NAMALWA (cell line): ENCODE measurements around the gene PTBP3.
A peak's percentile ranks its signal among the peaks of the same experiment; 100 is the strongest.
"Not testable (repeated sequence)": the region's sequence is repeated elsewhere in the genome, so short reads cannot be mapped to it uniquely, and the experiment has no call there.

Experiments
- DNase-seq: peaks from one replicate; pipeline ENCODE4 v3.0.0-alpha.2; 2015; ENCODE audit warnings: low spot score

The PTBP3 gene

GRCh38 chr9:112332977-112333638 lies at the start of gene PTBP3:
Gene PTBP3 (minus strand): TSS chr9:112333619. CDS start chr9:112297865, 35,754 bp downstream.
- DNase-seq = peak; percentile 90

GRCh38 chr9:112382501-112383364 lies 49.3 kb upstream of the PTBP3 start:
- no peak for DNase-seq

GRCh38 chr9:112382066-112382465 lies 48.6 kb upstream of the PTBP3 start:
- no peak for DNase-seq

- DNase-seq = peak; percentile 65
These were observed 47.4 kb upstream of the PTBP3 start for GRCh38 chr9:112380825-112381221.

- DNase-seq = peak; percentile 38
These were observed 46.8 kb upstream of the PTBP3 start, which contains the start of gene HSDL2 for GRCh38 chr9:112380102-112380824. Gene HSDL2 (plus strand): TSS chr9:112380108. CDS start chr9:112380164, 56 bp downstream.

GRCh38 chr9:112379177-112380101 lies 46.0 kb upstream of the PTBP3 start:
- peak; percentile 91 for DNase-seq

- peak; percentile 15 for DNase-seq
These were observed 45.1 kb upstream of the PTBP3 start for GRCh38 chr9:112378328-112379176.

- DNase-seq = no peak
These were observed 44.4 kb upstream of the PTBP3 start for GRCh38 chr9:112377684-112378327.

GRCh38 chr9:112377087-112377486 lies 43.7 kb upstream of the PTBP3 start:
- DNase-seq = no peak

- no peak for DNase-seq
These were observed 41.9 kb upstream of the PTBP3 start for GRCh38 chr9:112375361-112375760.

- not testable (repeated sequence) for DNase-seq
These were observed 40.8 kb upstream of the PTBP3 start for GRCh38 chr9:112374232-112374631.

- not testable (repeated sequence) for DNase-seq
These were observed 40.2 kb upstream of the PTBP3 start for GRCh38 chr9:112373666-112374065.

- DNase-seq = no peak
These were observed 37.6 kb upstream of the PTBP3 start for GRCh38 chr9:112371060-112371459.

GRCh38 chr9:112369817-112370216 lies 36.4 kb upstream of the PTBP3 start:
- DNase-seq = no peak

- no peak for DNase-seq
These were observed 34.0 kb upstream of the PTBP3 start for GRCh38 chr9:112367465-112367864.

GRCh38 chr9:112366591-112366990 lies 33.2 kb upstream of the PTBP3 start:
- DNase-seq = no peak

GRCh38 chr9:112365257-112365656 lies 31.8 kb upstream of the PTBP3 start:
- DNase-seq = not testable (repeated sequence)

- DNase-seq = no peak
These were observed 31.3 kb upstream of the PTBP3 start for GRCh38 chr9:112364761-112365160.

GRCh38 chr9:112361601-112362000 lies 28.2 kb upstream of the PTBP3 start:
- peak; percentile 74 for DNase-seq
